ENCODE data around the gene USH1C. TPM values are rescaled to one million over a fixed set of nuclear protein-coding genes. Genes with fewer than 3 reads are reported as not detected.

USH1C gene
- total and polyA plus RNA-seq, 2 of the 13 experiments (the other 11 are each of a cell fraction or from before 2014, with no cell fraction given), result not detected

DNA sequence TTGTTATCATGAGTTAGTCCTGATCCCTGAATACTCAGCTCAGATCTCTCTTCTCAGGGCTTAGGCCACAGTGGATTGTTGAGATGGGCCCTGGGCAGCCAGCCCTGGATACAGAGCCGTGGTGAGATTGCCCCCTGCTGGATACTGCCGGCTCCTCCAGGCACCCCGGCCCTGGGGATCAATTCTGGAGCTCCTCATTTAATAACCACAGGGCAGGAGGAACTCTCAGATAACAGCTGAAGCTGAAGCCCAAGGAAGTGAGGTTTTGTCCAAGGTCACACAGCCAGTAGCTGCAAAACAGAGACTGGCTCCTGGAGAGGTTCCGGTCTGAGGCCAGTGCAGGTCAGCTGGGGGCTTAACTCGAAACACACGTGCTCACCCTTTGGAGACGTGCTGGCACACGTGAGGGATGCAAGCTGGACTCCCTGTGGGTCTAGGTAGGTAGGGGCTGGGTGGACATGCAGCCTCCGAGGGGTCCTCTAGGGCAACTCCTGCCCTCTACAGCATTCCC, 16.0 kb downstream of the USH1C start (continued):
- TF ChIP-seq ZNF883 (CRISPR knock-in tag; IDR thresholded peaks at IDR 0.05; ENCODE audit: not compliant biosample characterization), result no peak
- no peak for TF ChIP-seq NFE2 (CRISPR knock-in tag; IDR thresholded peaks at IDR 0.05)
- TF ChIP-seq HIVEP1 (CRISPR knock-in tag; IDR thresholded peaks at IDR 0.05), result no peak
- no peak for TF ChIP-seq NFAT5 (CRISPR knock-in tag; IDR thresholded peaks at IDR 0.05)
- no peak for TF ChIP-seq ZNF138 (CRISPR knock-in tag; IDR thresholded peaks at IDR 0.05; ENCODE audit: low read depth)
- TF ChIP-seq, protein P1, sequence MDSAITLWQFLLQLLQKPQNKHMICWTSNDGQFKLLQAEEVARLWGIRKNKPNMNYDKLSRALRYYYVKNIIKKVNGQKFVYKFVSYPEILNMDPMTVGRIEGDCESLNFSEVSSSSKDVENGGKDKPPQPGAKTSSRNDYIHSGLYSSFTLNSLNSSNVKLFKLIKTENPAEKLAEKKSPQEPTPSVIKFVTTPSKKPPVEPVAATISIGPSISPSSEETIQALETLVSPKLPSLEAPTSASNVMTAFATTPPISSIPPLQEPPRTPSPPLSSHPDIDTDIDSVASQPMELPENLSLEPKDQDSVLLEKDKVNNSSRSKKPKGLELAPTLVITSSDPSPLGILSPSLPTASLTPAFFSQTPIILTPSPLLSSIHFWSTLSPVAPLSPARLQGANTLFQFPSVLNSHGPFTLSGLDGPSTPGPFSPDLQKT (CRISPR knock-in tag; IDR thresholded peaks at IDR 0.05; ENCODE audit: borderline replicate concordance), result no peak
- no peak for TF ChIP-seq JUNB (CRISPR knock-in tag; IDR thresholded peaks at IDR 0.05; ENCODE audit: borderline replicate concordance)
- TF ChIP-seq FOSL1 (CRISPR knock-in tag; IDR thresholded peaks at IDR 0.05; ENCODE audit: borderline replicate concordance), result no peak
- no peak for TF ChIP-seq KLF15 (CRISPR knock-in tag; IDR thresholded peaks at IDR 0.05; ENCODE audit: borderline replicate concordance)
- TF ChIP-seq NR1H2 (CRISPR knock-in tag; IDR thresholded peaks at IDR 0.05; ENCODE audit: borderline replicate concordance, low read depth), result no peak
- no peak for TF ChIP-seq ZNF501 (CRISPR knock-in tag; IDR thresholded peaks at IDR 0.05)
- TF ChIP-seq ZFX (CRISPR knock-in tag; IDR thresholded peaks at IDR 0.05; ENCODE audit: low read depth), result peak; percentile 34; the same call in 1 of the 2 replicates
- TF ChIP-seq ZMAT5 (CRISPR knock-in tag; IDR thresholded peaks at IDR 0.05; ENCODE audit: borderline replicate concordance, low read depth), result no peak
- TF ChIP-seq ZMYM4 (CRISPR knock-in tag; IDR thresholded peaks at IDR 0.05), result no peak
- no peak for TF ChIP-seq SATB2 (CRISPR knock-in tag; IDR thresholded peaks at IDR 0.05)
- no peak for TF ChIP-seq CREB3 (CRISPR knock-in tag; IDR thresholded peaks at IDR 0.05)
- TF ChIP-seq ZBTB2 (CRISPR knock-in tag; IDR thresholded peaks at IDR 0.05; ENCODE audit: low read depth), result no peak
- TF ChIP-seq XRCC5 (optimal IDR thresholded peaks at IDR 0.05; ENCODE audit: low read length), result peak; percentile 38
- TF ChIP-seq PITX1 (CRISPR knock-in tag; IDR thresholded peaks at IDR 0.05), result no peak
- TF ChIP-seq ZNF558 (CRISPR knock-in tag; IDR thresholded peaks at IDR 0.05; ENCODE audit: borderline replicate concordance), result no peak
